ENCODE data around the gene SIX3. TPM values are rescaled to one million over a fixed set of nuclear protein-coding genes. Genes with fewer than 3 reads are reported as not detected.

SIX3 gene
- total RNA-seq, 1 experiment from 2014 or later, result not detected

DNA sequence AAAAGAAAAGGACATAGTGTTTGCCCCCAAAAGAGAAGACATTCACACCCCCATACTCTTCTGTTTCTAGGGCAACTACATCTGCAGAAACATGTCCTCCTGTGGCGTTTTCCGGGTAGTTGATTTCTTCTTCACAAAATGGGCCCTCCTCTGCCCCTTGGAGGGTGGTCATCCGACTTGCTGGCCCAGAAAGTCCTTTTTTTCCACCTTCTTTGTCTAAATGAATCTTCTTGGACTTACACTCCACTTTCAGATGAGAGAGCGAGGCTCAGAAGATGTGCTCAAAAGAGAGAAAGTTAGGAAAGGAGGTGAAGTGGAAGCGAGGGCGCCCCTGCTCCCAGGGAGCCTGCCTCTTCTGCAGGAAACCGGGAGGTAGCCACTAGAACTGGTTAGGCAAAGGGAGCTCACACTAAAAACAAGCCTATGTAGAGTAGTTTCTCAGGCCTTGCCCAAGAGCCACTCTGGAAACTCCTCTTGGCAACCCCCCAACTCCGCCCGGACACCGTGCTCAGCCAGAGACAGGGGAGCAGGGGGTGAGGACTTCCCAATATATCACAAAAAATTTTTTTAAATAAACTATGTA is 10.2 kb upstream of the SIX3 start:
- intact Hi-C loops (cut with micrococcal nuclease), result no loop called here
- POLR2A ChIA-PET, result no interaction called here
- TF ChIP-seq, protein P1, sequence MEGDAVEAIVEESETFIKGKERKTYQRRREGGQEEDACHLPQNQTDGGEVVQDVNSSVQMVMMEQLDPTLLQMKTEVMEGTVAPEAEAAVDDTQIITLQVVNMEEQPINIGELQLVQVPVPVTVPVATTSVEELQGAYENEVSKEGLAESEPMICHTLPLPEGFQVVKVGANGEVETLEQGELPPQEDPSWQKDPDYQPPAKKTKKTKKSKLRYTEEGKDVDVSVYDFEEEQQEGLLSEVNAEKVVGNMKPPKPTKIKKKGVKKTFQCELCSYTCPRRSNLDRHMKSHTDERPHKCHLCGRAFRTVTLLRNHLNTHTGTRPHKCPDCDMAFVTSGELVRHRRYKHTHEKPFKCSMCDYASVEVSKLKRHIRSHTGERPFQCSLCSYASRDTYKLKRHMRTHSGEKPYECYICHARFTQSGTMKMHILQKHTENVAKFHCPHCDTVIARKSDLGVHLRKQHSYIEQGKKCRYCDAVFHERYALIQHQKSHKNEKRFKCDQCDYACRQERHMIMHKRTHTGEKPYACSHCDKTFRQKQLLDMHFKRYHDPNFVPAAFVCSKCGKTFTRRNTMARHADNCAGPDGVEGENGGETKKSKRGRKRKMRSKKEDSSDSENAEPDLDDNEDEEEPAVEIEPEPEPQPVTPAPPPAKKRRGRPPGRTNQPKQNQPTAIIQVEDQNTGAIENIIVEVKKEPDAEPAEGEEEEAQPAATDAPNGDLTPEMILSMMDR (IDR thresholded peaks at IDR 0.05; ENCODE audit: unreplicated experiment), result no peak
- Mint-ChIP-seq H3K27ac (ENCODE audit: low read depth, unreplicated experiment) (no peak overlapping the region), H3K27me3 (ENCODE audit: insufficient read depth, unreplicated experiment) (peaks cover 42% of the 10 kb centered on the region), H3K4me3 (ENCODE audit: unreplicated experiment) (no peak overlapping the region), H3K9me3 (ENCODE audit: unreplicated experiment) (no peaks in the 10 kb centered on the region), H3K4me1 (ENCODE audit: insufficient read depth, unreplicated experiment) (peaks cover 6% of the 10 kb centered on the region), H3K36me3 (ENCODE audit: insufficient read depth, unreplicated experiment) (no peaks in the 10 kb centered on the region)
- DNase-seq (ENCODE audit: unreplicated experiment), result no peak
- BruUV-seq (replicated peaks), result no TSS peak
- CTCF ChIA-PET, result interaction anchor here (0.6 kb wide), 1 partner anchor 24 kb away, joined by 3 read pairs; no protein-coding TSS in a partner anchor

DNA sequence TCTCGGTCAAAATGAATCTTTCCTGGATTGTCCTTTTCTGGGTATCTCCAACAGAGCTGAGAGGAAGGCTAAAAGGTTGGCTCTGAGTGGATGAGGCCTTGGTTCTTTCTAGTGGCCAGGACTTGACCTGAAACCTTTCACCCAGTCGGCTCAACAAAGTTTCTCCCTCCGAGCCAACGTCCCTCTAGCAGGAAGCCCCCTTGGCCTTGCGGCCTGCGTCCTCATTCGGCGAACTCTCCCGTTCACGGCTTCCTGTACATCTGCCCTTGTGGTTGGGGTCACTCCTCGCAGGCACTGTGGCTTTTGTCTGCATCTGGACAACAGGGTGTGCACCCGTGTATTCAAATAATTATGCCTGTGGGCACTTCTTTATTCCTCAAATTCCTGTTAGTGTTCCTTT is 9.4 kb upstream of the SIX3 start:
- Mint-ChIP-seq H3K4me3 (ENCODE audit: unreplicated experiment) (no peak overlapping the region), H3K27ac (ENCODE audit: low read depth, unreplicated experiment) (no peak overlapping the region), H3K4me1 (ENCODE audit: insufficient read depth, unreplicated experiment) (peaks cover 6% of the 10 kb centered on the region), H3K9me3 (ENCODE audit: unreplicated experiment) (no peaks in the 10 kb centered on the region), H3K36me3 (ENCODE audit: insufficient read depth, unreplicated experiment) (no peaks in the 10 kb centered on the region), H3K27me3 (ENCODE audit: insufficient read depth, unreplicated experiment) (peaks cover 48% of the 10 kb centered on the region)
- ChIA-PET POLR2A (no interaction called here), CTCF (no interaction called here)
- no peak for DNase-seq (ENCODE audit: unreplicated experiment)
- no TSS peak for BruUV-seq (replicated peaks)
- TF ChIP-seq, protein P1 (IDR thresholded peaks at IDR 0.05; ENCODE audit: unreplicated experiment), result no peak
- intact Hi-C loops (cut with micrococcal nuclease), result no loop called here

DNA sequence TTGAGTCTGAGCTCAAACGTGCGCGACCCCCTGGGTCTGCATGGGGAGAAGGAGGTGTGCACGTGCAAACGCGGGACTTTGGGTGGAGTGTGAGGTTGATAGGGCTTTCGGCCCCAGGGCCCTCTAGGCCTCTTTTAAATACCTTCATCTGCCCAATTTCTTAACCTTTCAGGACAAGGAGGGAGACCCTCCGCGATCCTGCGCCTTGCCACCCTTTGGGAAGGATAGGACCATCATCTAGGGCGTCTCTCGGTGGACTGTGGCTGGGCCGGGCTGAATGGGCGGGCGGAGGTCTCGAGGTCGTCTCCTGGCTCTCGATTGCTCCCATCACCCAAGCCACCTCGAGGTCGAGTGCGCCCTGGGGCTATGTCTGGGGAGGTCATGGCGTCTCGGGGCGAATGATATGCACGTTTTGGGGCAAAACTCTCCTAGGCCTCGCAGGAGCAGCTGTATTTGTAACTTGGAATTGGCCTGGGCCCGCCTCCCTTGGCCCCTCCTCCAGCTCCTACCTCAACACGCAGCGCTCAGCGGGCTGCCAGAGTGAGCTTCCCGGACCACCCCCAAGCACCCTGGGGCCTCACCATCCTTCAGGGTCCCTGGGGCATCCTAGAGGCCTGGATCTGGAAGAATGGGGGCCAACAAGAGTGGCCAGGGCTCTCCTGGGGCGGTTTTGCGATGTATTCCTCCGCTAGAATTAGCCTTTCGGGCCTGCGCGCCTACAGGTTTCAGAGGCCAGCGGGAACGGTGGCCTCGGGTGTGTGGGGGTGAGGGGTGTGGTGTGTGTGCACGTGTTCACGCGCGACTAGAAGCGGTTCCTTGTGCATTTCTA is 8.7 kb upstream of the SIX3 start:
- H3K27ac Mint-ChIP-seq (ENCODE audit: low read depth, unreplicated experiment), result no peak overlapping the region
- H3K9me3 Mint-ChIP-seq (ENCODE audit: unreplicated experiment), result no peaks in the 10 kb centered on the region

DNA sequence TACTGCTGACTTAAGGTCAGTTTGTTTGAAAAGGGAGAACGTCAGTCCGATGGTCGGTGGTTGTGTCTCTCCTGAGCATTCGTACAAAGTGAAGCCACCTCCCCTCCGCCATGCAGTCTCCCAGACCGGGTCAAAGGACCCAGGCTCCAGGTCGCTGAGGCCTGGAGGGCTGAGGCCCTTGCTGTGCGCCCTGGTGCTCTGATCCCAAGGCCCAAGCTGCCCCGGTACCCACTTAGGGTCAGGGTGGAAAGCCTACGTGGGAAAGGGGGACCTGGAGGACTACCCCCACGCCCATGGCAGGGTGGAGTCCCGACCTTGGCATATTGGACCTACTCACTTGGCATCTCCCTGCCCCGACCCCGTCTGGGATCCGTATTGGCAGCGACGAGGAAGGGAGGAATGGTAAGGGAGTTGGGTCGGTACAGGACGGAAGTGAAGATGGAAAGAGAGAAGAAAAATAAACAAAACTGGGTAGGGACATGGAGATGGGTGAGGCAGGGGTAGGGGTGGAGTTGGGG is 8.0 kb upstream of the SIX3 start:
- Mint-ChIP-seq H3K27ac (ENCODE audit: low read depth, unreplicated experiment) (no peak overlapping the region), H3K4me1 (ENCODE audit: insufficient read depth, unreplicated experiment) (peaks cover 6% of the 10 kb centered on the region), H3K27me3 (ENCODE audit: insufficient read depth, unreplicated experiment) (peaks cover 41% of the 10 kb centered on the region), H3K36me3 (ENCODE audit: insufficient read depth, unreplicated experiment) (no peaks in the 10 kb centered on the region), H3K9me3 (ENCODE audit: unreplicated experiment) (no peaks in the 10 kb centered on the region), H3K4me3 (ENCODE audit: unreplicated experiment) (no peak overlapping the region)
- BruUV-seq (replicated peaks), result no TSS peak
- TF ChIP-seq, protein P1 (IDR thresholded peaks at IDR 0.05; ENCODE audit: unreplicated experiment), result no peak
- DNase-seq (ENCODE audit: unreplicated experiment), result no peak
- CTCF ChIA-PET, result interaction anchor here (0.5 to 0.7 kb wide), 5 partner anchors 14 to 586 kb away, joined by 3 read pairs; no protein-coding TSS in a partner anchor
- intact Hi-C loops (cut with micrococcal nuclease), result no loop called here
- POLR2A ChIA-PET, result no interaction called here

More for the DNA sequence above, 8.7 kb upstream of the SIX3 start:
- H3K4me3 Mint-ChIP-seq (ENCODE audit: unreplicated experiment), result no peak overlapping the region
- DNase-seq (ENCODE audit: unreplicated experiment), result no peak
- no peaks in the 10 kb centered on the region for H3K36me3 Mint-ChIP-seq (ENCODE audit: insufficient read depth, unreplicated experiment)
- POLR2A ChIA-PET, result no interaction called here
- intact Hi-C loops (cut with micrococcal nuclease), result no loop called here
- CTCF ChIA-PET, result interaction anchor here (0.5 kb wide), 1 partner anchor 48 kb away, joined by 3 read pairs; no protein-coding TSS in a partner anchor
- peaks cover 6% of the 10 kb centered on the region for H3K4me1 Mint-ChIP-seq (ENCODE audit: insufficient read depth, unreplicated experiment)
- TF ChIP-seq, protein P1 (IDR thresholded peaks at IDR 0.05; ENCODE audit: unreplicated experiment), result no peak
- H3K27me3 Mint-ChIP-seq (ENCODE audit: insufficient read depth, unreplicated experiment), result peaks cover 48% of the 10 kb centered on the region
- BruUV-seq (replicated peaks), result no TSS peak
